GM23338 (cell line): ENCODE results near the gene RASSF4.

Experiments
- CTCF ChIP-seq, 2 experiments: fragments of 200-600 bp in 1 of 2; sonication (generic) in 1 of 2; conservative IDR thresholded peaks; 2 replicates each; pipeline versions ENCODE4 v1.5.1 to v1.6.1; 2016 to 2017; ENCODE audit warnings: antibody characterized with exemption in 2 of 2, low read depth in 2 of 2, mild to moderate bottlenecking in 2 of 2, moderate library complexity in 1 of 2
- EZH2 ChIP-seq: fragments of 200-600 bp; sonication (generic); IDR thresholded peaks from one replicate; pipeline ENCODE4 v1.8.0; 2017; ENCODE audit warnings: antibody characterized with exemption, mild to moderate bottlenecking, low read depth; ENCODE audit not compliant: unreplicated experiment
- EZH2phosphoT487 ChIP-seq: fragments of 200-600 bp; sonication (generic); IDR thresholded peaks from one replicate; pipeline ENCODE4 v1.8.1; 2018; ENCODE audit warnings: antibody characterized with exemption; ENCODE audit not compliant: unreplicated experiment
- POLR2AphosphoS5 ChIP-seq: IDR thresholded peaks from 2 replicates; pipeline ENCODE4 v1.6.1; 2016; ENCODE audit warnings: antibody characterized with exemption, low read depth
- ZNF331 ChIP-seq: fragments of 250-450 bp; sonication (Bioruptor Pico); IDR thresholded peaks from 2 replicates; pipeline ENCODE4 v1.5.0; 2020; ENCODE audit warnings: low read depth, mild to moderate bottlenecking, moderate library complexity

GRCh38 chr10:44968091-44968490, 8.5 kb downstream of the RASSF4 start:
- TF ChIP-seq CTCF (conservative IDR thresholded peaks at IDR 0.05; ENCODE audit: low read depth in 2 of 2) = no peak
- no peak for TF ChIP-seq EZH2
- TF ChIP-seq POLR2AphosphoS5 = no peak
- no peak for TF ChIP-seq ZNF331 (CRISPR knock-in tag)
- TF ChIP-seq EZH2phosphoT487 = no peak
